SK-N-MC (cell line): Measurements from ENCODE around the gene REV1.

ENCODE experiments used
- EZH2 ChIP-seq: fragments of 200-600 bp; sonication (generic); IDR thresholded peaks from one replicate; pipeline ENCODE4 v1.6.1; 2017; ENCODE audit warnings: antibody characterized with exemption
- FOXP2 ChIP-seq: optimal IDR thresholded peaks from 2 replicates; pipeline ENCODE3; 2011; ENCODE audit warnings: mild to moderate bottlenecking, moderate library complexity; ENCODE audit not compliant: insufficient read depth; ENCODE audit errors: extremely low read length, control extremely low read depth
- POLR2AphosphoS5 ChIP-seq: IDR thresholded peaks from 2 replicates; pipeline ENCODE4 v1.6.1; 2012; ENCODE audit warnings: mild to moderate bottlenecking, low read depth, low read length, borderline replicate concordance

- TF ChIP-seq EZH2: no peak
- TF ChIP-seq POLR2AphosphoS5: no peak
- TF ChIP-seq FOXP2: no peak
These were observed 1.9 kb downstream of the REV1 start for GRCh38 chr2:99487906-99488305.
